ENCODE results near the gene SMTN.
A peak's percentile ranks its signal among the peaks of the same experiment; 100 is the strongest.

The SMTN gene

DNA sequence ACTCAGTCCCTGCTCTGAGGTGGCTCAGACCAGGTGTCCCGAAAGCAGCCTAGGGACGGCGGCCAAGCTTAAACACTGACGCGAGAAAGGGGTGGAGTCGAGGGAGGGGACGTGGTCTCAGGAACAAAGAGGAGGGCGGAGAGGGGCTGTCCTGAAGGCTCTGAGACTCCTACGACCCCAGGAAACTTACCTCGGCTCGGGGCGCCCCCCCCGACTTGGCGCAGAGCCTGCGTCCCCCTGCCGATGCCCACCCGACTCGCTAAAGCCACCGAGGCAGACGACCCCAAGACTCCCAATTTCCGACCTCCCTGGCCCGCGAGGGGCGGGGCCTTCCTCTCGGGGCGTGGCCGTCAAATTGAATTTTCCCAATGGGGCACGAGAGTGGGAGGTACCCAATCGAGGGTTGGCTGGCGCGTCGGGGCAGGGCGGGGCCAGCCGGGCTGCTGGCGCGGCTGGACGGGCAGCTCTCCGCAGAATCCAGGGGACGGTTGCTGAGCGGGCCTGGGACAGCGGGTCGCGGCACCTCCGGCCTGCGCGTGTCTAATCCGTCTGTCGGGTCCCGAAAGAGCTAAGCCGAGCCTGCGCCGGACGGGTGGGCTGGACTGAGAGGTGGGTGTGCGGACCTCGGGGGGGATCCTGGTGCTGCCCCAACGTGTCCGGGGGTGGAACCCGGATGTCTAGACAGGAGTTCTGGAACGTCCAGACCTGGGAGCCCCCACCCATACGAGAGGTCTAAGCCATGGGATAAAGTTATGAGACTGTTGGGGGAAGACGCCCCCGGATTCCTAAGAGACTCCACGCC lies at the start of gene SMTN:
SMTN (plus strand) TSS at position 471 of the 802 bp plus-strand sequence. CDS start 1,941 bp downstream, outside the sequence.
- Mint-ChIP-seq H3K4me1 (peaks cover 27% of the 10 kb centered on the region), H3K36me3 (no peaks in the 10 kb centered on the region), H3K9me3 (no peaks in the 10 kb centered on the region), H3K27ac (peak within 1 kb of the TSS; percentile 78), H3K27me3 (no peaks in the 10 kb centered on the region), H3K4me3 (peak within 1 kb of the TSS; percentile 94)
- ATAC-seq (ENCODE audit: low read depth), result peak; percentile 67
- peak; percentile 83 to 91 for DNase-seq (ENCODE audit: low spot score in 2 of 2)

DNA sequence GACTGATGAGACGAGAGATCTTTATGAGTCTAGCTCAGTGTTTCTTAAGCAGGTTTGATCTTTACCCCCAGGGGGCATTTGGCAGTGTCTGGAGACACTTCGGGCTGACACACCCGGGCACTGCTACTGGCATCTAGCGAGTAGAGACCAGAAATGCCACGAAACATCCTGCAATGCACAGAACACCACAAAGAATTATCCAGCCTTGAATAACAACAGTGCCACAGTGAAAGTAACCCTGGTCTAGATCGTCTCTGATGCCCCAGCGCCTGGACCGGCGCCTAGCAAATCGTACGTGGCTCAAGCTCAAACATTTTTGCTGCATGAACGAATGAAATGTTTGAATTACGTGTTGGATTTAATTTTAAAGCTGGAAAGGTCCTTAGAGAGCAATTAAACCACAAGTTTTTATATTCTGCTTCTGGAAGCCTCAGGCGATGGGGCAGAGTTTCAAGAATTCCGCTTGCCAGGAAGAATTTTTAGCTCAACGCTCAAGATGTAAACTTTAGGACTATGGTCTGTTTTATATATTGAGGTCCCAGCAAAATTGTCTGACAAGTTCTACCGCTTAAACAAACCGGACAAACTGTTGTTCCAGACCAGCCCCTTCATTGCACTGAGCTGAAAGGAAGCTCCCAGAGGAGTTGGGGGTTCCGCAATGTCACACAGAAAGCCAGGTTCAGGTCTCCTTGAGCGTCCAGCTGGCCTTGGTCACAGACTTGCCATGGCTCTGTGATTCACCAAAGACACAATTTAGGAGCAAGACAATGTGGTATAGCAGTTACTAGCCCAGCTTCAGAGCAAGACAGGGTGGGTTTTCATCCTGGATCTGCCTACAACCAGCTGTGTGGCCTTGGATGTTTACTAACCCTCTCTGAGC lies 44.2 kb upstream of the SMTN start:
- H3K4me1 Mint-ChIP-seq, result no peaks in the 10 kb centered on the region
- H3K27ac Mint-ChIP-seq, result no peak overlapping the region
- H3K27me3 Mint-ChIP-seq, result peaks cover 6% of the 10 kb centered on the region
- no peak for ATAC-seq (ENCODE audit: low read depth)
- H3K36me3 Mint-ChIP-seq, result peaks cover 1% of the 10 kb centered on the region
- DNase-seq (ENCODE audit: low spot score in 2 of 2), result no peak
- H3K9me3 Mint-ChIP-seq, result no peaks in the 10 kb centered on the region
- no peak overlapping the region for H3K4me3 Mint-ChIP-seq

DNA sequence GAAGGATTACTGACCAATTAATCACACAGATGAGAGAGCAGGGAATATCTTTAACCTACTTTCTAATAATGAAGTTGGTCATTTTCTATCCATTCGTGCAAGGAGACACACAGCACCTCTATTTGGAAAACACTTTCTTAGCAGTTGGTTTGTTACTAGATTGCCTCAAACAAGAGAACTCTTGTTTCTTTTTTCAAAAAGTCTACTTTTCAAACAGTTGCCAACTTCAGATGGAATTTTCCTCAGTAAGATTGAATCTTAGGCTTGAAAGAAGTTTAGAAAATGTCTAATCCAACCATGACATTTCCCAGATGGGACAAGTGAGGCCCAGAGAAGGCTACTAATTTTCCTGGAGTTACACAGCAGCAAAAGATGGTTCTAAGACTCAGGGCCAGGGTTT lies 42.4 kb upstream of the SMTN start:
- ATAC-seq (ENCODE audit: low read depth) (no peak), DNase-seq (ENCODE audit: low spot score in 2 of 2) (no peak)
- no peak overlapping the region for H3K4me3 Mint-ChIP-seq
- no peaks in the 10 kb centered on the region for H3K4me1 Mint-ChIP-seq
- H3K27ac Mint-ChIP-seq, result no peak overlapping the region
- H3K9me3 Mint-ChIP-seq, result no peaks in the 10 kb centered on the region
- peaks cover under 1% of the 10 kb centered on the region for H3K36me3 Mint-ChIP-seq
- H3K27me3 Mint-ChIP-seq, result peaks cover 6% of the 10 kb centered on the region

DNA sequence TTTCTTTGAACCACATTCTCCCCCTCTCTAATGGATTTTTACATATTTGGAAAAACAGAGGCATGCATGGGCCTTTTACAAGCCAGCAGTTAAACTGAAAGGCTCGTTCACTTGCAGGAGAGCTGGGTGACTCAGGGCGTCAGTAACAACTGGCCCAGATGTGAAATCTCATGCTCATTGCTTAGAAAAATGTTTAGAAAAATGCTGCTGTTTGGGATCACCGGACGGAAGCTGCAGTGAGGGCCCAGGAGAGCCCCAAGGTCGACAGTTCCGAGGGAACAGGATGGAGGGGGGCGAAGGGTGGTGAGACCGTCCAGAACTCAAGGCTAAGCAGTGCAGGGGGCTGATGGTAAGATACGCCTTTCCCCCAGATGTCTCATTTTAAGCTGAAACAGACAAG lies 41.7 kb upstream of the SMTN start:
- no peak overlapping the region for H3K27ac Mint-ChIP-seq
- H3K36me3 Mint-ChIP-seq, result no peaks in the 10 kb centered on the region
- no peak for DNase-seq (ENCODE audit: low spot score in 2 of 2)
- no peaks in the 10 kb centered on the region for H3K9me3 Mint-ChIP-seq
- no peak for ATAC-seq (ENCODE audit: low read depth)
- no peaks in the 10 kb centered on the region for H3K4me1 Mint-ChIP-seq
- H3K4me3 Mint-ChIP-seq, result no peak overlapping the region
- H3K27me3 Mint-ChIP-seq, result peaks cover 9% of the 10 kb centered on the region

DNA sequence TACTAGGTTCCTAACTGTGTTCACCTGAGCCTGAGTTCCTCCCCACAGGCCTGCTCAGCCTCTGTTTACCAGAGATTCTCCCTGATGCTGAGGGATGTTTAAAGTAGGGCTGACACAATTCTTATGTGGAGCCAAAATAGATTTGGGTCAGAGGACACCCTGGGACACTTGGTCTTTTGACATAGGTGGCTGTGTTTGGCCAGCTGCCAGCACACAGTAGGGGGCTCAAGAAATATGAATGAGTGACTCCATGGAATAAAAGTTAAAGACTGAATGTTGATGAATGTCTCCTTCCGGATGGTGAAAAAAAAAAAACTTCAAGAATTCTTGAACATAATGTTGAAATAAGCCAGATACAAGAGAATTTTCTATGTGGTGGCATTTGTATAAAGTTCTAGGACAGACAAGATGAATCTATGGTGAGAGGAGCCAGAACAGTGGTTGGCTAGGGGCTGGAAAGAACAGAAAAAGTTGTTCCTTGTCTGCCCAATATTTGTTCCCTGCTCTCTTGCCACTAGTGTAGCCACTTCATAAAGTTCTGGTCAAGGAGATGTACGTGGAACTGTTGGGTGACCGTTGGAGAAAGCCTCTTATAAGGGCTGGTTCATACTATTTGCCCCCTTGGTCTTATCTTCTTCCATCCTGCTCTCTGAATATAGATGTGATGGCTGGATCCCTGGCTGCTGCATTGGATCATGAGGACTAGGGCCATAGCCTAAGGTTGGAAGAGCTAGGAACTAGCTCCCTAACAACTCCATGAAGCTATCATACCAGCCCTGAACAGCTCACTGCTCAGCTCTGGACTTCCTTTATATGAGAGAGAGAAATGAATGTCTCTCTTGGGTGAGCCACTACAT lies 40.3 kb upstream of the SMTN start:
- no peaks in the 10 kb centered on the region for H3K36me3 Mint-ChIP-seq

DNA sequence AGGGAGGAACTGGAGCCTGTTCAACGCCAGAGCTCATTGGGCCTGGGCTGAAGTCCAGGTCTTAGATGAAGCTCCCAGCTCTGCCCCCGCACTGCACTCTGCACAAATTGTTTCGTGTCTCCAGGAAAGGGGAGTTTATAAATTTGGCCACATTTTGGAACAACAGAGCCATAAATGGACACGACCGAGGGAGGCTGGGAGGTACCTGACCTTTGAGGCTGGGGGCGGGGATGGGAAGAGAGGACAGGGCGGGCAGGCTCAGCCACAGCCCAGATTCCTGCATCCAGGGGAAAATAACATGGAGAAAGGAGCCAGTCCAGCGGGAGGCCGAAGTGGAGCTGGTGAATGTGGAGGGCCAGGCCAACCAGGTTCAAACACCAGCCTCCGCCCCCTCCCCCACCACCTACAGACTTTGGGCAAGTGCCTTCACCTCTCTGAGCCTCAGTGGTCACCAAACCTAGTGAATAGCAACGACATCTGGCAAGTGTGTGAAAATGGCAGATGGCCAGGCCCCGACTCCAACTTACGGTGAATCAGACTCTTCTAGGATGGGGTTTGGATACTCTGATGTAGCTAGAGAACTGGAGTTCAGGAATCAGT lies 36.8 kb upstream of the SMTN start:
- Mint-ChIP-seq H3K4me1 (no peaks in the 10 kb centered on the region), H3K36me3 (no peaks in the 10 kb centered on the region), H3K27ac (no peak overlapping the region), H3K4me3 (no peak overlapping the region), H3K9me3 (no peaks in the 10 kb centered on the region), H3K27me3 (peaks cover 16% of the 10 kb centered on the region)
- DNase-seq (ENCODE audit: low spot score in 2 of 2) (no peak), ATAC-seq (ENCODE audit: low read depth) (no peak)

More for the DNA sequence above, 40.3 kb upstream of the SMTN start:
- ATAC-seq (ENCODE audit: low read depth), result no peak
- H3K27ac Mint-ChIP-seq, result no peak overlapping the region
- H3K9me3 Mint-ChIP-seq, result no peaks in the 10 kb centered on the region
- H3K4me1 Mint-ChIP-seq, result no peaks in the 10 kb centered on the region
- H3K27me3 Mint-ChIP-seq, result peaks cover 11% of the 10 kb centered on the region
- no peak overlapping the region for H3K4me3 Mint-ChIP-seq
- DNase-seq (ENCODE audit: low spot score in 2 of 2), result no peak

DNA sequence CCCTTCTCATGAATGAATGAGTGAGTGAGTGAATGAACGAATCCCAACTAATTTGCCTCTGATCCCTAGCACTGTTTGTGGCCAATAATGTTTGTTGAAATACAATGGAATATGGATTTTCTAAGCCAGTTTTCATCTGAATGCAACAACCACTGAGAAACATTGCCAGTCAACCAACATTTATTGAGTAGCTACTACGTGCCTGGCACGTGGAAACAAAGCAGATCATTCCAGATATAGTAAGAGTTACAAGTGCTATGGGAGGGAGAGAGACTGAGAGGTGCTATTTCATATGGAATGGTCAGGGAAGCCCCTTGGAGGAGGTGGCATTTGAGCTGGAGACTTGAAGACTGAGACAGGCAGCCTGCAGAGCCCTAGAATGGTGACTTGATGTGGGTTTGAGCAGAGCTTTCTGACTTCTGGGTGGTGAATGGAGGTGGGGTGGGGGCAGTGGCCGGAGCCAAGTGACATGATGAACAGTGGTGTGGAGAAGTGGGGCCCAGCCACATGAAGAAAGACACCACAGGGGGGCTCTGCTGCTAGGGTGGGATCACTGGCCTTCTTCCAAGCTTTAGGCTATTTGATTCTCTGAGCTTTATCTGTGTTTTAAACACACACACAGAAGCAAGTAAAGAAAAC lies 35.1 kb upstream of the SMTN start:
- H3K27ac Mint-ChIP-seq, result no peak overlapping the region
- no peaks in the 10 kb centered on the region for H3K9me3 Mint-ChIP-seq
- DNase-seq (ENCODE audit: low spot score in 2 of 2) (no peak), ATAC-seq (ENCODE audit: low read depth) (no peak)
- peaks cover 14% of the 10 kb centered on the region for H3K27me3 Mint-ChIP-seq
- no peak overlapping the region for H3K4me3 Mint-ChIP-seq
- H3K4me1 Mint-ChIP-seq, result no peaks in the 10 kb centered on the region
- H3K36me3 Mint-ChIP-seq, result no peaks in the 10 kb centered on the region

DNA sequence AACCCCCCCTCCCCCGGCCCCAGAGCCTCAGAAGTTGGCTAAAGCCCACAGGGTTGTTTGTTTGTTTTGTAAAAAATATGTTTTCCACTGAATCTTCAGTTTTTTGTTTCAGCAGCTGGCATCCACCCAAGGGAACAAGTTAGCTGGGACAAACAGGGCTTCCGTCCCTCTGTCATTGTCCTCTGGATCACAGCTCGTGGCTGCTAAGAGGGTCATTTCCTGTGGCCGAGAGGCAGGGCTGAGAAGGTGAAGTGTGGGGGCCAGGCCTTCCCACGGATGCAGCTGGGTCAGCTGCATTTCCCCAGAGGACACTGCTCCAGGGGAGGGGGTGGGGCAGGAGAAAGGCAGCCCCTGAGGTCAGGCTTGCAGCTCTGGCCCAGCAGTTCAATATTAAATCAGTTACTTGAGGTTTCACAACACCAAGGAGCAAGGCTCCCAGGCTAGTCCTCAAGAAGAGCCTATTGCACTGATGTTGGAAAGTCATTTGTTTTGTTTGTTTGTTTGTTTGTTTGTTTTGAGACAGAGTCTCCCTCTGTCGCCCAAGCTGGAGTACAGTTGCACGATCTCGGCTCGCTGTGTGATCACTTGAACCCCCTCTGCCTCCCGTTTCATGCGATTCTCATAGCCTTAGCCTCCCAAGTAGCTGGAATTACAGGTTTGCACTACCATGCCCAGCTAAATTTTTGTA lies 34.4 kb upstream of the SMTN start:
- DNase-seq (ENCODE audit: low spot score in 2 of 2), result no peak
- no peak overlapping the region for H3K27ac Mint-ChIP-seq
- no peak overlapping the region for H3K4me3 Mint-ChIP-seq
- H3K36me3 Mint-ChIP-seq, result no peaks in the 10 kb centered on the region
- H3K9me3 Mint-ChIP-seq, result no peaks in the 10 kb centered on the region
- H3K4me1 Mint-ChIP-seq, result no peaks in the 10 kb centered on the region
- no peak for ATAC-seq (ENCODE audit: low read depth)
- H3K27me3 Mint-ChIP-seq, result peaks cover 14% of the 10 kb centered on the region

DNA sequence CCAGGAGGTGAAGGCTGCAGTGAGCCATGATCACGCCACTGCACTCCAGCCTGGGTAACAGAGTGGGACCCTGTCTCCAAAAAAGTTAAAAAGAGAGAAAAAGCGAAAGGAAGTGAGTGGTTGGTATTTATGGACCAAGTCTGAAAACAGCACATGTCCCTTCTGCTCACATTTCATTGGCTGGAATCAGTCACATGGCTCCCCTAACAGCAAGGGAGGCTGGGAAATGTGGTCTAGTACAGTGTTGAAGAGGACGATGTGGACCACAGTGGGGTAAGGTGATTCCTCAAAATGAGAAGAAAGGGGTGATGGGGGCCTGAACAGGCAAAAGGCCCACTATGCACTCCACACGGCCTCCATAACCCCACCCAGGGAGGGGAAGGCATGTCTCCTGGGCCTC lies 32.5 kb upstream of the SMTN start:
- H3K36me3 Mint-ChIP-seq, result no peaks in the 10 kb centered on the region
- no peak for DNase-seq (ENCODE audit: low spot score in 2 of 2)
- H3K4me3 Mint-ChIP-seq, result no peak overlapping the region
- no peaks in the 10 kb centered on the region for H3K4me1 Mint-ChIP-seq
- H3K27me3 Mint-ChIP-seq, result peaks cover 13% of the 10 kb centered on the region
- no peak for ATAC-seq (ENCODE audit: low read depth)
- H3K9me3 Mint-ChIP-seq, result no peaks in the 10 kb centered on the region
- H3K27ac Mint-ChIP-seq, result no peak overlapping the region

DNA sequence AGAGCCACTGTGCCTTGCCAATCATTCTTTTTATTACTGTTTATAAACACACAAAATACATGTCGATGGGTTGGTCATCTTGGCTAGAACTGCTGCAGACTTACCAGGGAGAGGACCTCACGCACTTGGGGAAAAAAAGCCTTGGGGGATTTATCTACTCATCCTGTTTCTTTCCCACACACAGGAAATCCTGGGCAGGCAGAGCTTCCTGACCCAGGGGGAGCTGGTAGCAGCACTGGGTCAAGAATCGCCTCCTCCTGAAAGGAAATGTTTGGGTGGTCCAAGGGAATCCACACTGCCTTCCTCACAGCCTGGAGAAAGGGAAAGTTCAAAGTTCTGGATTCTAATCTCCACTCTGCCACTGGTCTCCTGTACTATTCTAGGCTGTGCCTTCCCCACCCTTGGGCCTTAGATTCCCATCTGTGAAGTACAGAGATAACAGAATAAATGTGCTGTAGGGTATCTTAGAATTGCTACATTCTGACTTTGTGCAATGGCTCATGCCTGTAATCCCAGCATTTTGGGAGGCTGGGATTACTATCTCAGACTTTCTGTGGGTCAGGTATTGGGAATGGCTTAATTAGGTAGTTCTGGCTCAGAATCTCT lies 31.2 kb upstream of the SMTN start:
- Mint-ChIP-seq H3K27me3 (peaks cover 11% of the 10 kb centered on the region), H3K36me3 (no peaks in the 10 kb centered on the region), H3K27ac (no peak overlapping the region), H3K4me1 (no peaks in the 10 kb centered on the region), H3K9me3 (no peaks in the 10 kb centered on the region), H3K4me3 (no peak overlapping the region)
- DNase-seq (ENCODE audit: low spot score in 2 of 2) (no peak), ATAC-seq (ENCODE audit: low read depth) (no peak)

DNA sequence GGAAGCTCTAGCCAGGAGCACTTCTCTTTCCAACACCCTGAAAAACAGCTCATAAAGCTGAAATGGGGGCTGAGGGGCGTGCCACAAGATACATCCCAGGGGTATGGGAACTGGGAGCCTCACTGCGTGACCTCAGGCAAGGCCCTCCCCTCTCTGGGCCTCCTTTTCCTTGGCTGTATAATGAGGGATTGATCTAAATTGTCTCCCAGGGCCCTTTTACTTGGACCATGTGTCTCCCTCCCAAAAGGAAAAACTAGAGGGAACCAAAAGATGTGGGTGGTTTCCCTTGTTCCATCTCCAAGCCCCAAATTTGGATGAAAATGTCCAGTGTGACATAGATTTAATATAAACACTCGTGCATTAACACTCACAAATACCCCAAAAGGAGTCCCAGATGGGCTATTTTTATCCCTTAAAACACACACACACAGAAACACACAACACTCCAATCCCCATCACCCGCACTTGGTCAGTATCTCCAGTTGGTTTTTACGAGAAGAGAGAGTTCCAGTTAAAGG lies 25.9 kb upstream of the SMTN start:
- Mint-ChIP-seq H3K36me3 (no peaks in the 10 kb centered on the region), H3K4me3 (no peak overlapping the region), H3K4me1 (no peaks in the 10 kb centered on the region), H3K27ac (no peak overlapping the region), H3K27me3 (peaks cover 2% of the 10 kb centered on the region), H3K9me3 (no peaks in the 10 kb centered on the region)
- DNase-seq (ENCODE audit: low spot score in 2 of 2), result no peak
- ATAC-seq (ENCODE audit: low read depth), result no peak

DNA sequence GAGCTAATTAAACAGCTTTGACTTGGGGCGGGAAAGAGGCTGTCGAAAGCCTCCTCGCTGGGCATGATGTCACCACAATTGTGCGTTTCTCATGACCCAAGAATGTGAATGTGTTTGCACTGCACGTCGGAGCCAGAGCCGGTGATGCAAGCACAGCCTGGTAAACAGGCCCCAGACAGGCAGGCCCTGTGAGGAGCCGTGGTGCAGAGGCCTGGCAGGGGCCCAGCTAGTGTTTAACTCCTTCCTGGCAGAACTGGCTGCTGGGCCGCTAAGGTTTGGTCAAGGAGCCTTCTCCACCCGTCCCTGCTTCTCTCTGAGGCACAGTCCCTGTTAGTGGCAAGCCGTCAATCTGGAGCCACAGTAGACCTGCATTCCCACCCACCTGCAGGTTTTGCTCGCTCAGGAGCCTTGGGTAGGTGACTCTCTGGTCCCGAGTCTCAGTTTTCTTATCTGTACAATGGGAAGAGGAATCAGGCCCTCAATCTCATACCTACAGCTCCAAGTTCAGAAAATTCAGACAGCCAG lies 25.4 kb upstream of the SMTN start:
- Mint-ChIP-seq H3K27me3 (peaks cover 2% of the 10 kb centered on the region), H3K4me3 (no peak overlapping the region), H3K36me3 (no peaks in the 10 kb centered on the region), H3K27ac (no peak overlapping the region), H3K9me3 (no peaks in the 10 kb centered on the region), H3K4me1 (no peaks in the 10 kb centered on the region)
- ATAC-seq (ENCODE audit: low read depth) (no peak), DNase-seq (ENCODE audit: low spot score in 2 of 2) (no peak)
